HS-27A (cell line): ENCODE results near the gene ACOX3.

Source experiments
- DNase-seq: peaks from one replicate; pipeline ENCODE4 v3.0.0-alpha.2; 2012; ENCODE audit warnings: low read depth, missing footprints

ACOX3 gene

GRCh38 chr4:8334786-8335460, 105.6 kb downstream of the ACOX3 start:
- no peak for DNase-seq

GRCh38 chr4:8333726-8334460, 106.6 kb downstream of the ACOX3 start:
- DNase-seq = no peak

- no peak for DNase-seq
Measured at GRCh38 chr4:8332891-8333331, 107.6 kb downstream of the ACOX3 start.

GRCh38 chr4:8332038-8332857, 108.3 kb downstream of the ACOX3 start:
- DNase-seq = no peak

GRCh38 chr4:8331575-8331955, 109.0 kb downstream of the ACOX3 start:
- DNase-seq = no peak

- DNase-seq = no peak
Measured at GRCh38 chr4:8330821-8331574, 109.5 kb downstream of the ACOX3 start.

- DNase-seq = no peak
Measured at GRCh38 chr4:8329859-8330761, 110.4 kb downstream of the ACOX3 start.

- no peak for DNase-seq
Measured at GRCh38 chr4:8329560-8329858, 111.0 kb downstream of the ACOX3 start.

- DNase-seq = no peak
Measured at GRCh38 chr4:8328866-8329559, 111.5 kb downstream of the ACOX3 start.

GRCh38 chr4:8328456-8328855, 112.1 kb downstream of the ACOX3 start:
- no peak for DNase-seq

- no peak for DNase-seq
Measured at GRCh38 chr4:8326206-8326605, 114.3 kb downstream of the ACOX3 start.

GRCh38 chr4:8325291-8325973, 115.1 kb downstream of the ACOX3 start:
- no peak for DNase-seq

- DNase-seq = no peak
Measured at GRCh38 chr4:8324640-8325239, 115.8 kb downstream of the ACOX3 start.

GRCh38 chr4:8323947-8324555, 116.5 kb downstream of the ACOX3 start:
- no peak for DNase-seq

GRCh38 chr4:8322794-8323704, 117.5 kb downstream of the ACOX3 start:
- no peak for DNase-seq

GRCh38 chr4:8321771-8322170, 118.8 kb downstream of the ACOX3 start:
- no peak for DNase-seq

- no peak for DNase-seq
Measured at GRCh38 chr4:8321220-8321619, 119.3 kb downstream of the ACOX3 start.

GRCh38 chr4:8320386-8320750, 120.2 kb downstream of the ACOX3 start:
- DNase-seq = no peak
